ENCODE measurements around the gene DSCAML1. TPM values are rescaled to one million over a fixed set of nuclear protein-coding genes. Genes with fewer than 3 reads are reported as not detected.

DSCAML1 gene
- total and polyA plus RNA-seq, 9 of the 15 experiments (the other 6 are each of a cell fraction or from before 2014, with no cell fraction given) = not detected

DNA sequence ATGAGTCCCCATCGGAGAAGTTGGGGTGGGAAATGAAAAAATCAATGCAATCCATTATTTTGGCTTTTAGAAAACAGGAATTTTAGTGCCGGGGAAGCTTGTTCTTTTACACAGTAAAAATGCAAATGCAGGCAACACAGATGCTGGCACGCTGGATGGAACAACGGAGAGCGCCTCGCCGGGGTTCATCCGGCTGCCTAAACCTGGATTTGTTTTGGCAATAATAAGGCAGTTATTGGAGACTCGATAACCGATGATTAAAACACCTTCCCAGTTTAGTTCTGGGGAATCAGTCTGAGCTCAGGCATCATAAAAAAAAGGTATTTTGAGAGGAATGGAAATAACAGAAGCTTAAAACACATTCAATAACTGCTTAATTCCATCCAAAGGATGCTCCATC is 2.9 kb downstream of the DSCAML1 start:
- Histone ChIP-seq H3K4me2 (ENCODE audit: insufficient read depth, low read length) (no peak overlapping the region), H3K79me2 (ENCODE audit: control insufficient read depth, insufficient read depth, low read length) (no peaks in the 10 kb centered on the region), H4K20me1 (replicated peaks; ENCODE audit: control insufficient read depth, insufficient read depth, low read length) (peaks cover 5% of the 10 kb centered on the region; the same call in 1 of the 2 replicates), H3K4me3 (no peak overlapping the region), H3K4me1 (replicated peaks in 1 of 2; ENCODE audit: control insufficient read depth in 2 of 2, insufficient read depth in 2 of 2, low read length in 2 of 2) (peaks cover 0 to 19% of the 10 kb centered on the region in 2 experiments; a peak in 1 of 5 replicates), H2AFZ (ENCODE audit: low read depth, low read length) (no peak overlapping the region), H3K27me3 (ENCODE audit: control insufficient read depth in 2 of 2, insufficient read depth in 2 of 2, low read length in 2 of 2) (peaks cover 25 to 75% of the 10 kb centered on the region in 2 experiments; a peak in 4 of 5 replicates), H3K9me3 (replicated peaks; ENCODE audit: control insufficient read depth, insufficient read depth, low read depth, low read length) (no peaks in the 10 kb centered on the region), H3K9ac (ENCODE audit: insufficient read depth in 1 of 2, low read depth in 2 of 2, low read length in 2 of 2) (no peak overlapping the region), H3K9me1 (ENCODE audit: control insufficient read depth, insufficient read depth, low read length) (no peaks in the 10 kb centered on the region), H3K36me3 (ENCODE audit: control insufficient read depth, insufficient read depth, low read length) (no peaks in the 10 kb centered on the region), H3K27ac (ENCODE audit: extremely low read depth, low read depth, low read length) (no peak overlapping the region)
- in situ Hi-C loops (cut with MboI) = no loop called here
- POLR2A ChIA-PET = no interaction called here
- intact Hi-C loops (cut with micrococcal nuclease) = no loop called here
- 8% methylated on average over 10 of the region's 10 CpGs for WGBS (ENCODE audit: insufficient coverage, low coverage, missing lambda C conversion rate)
- CTCF ChIA-PET (ENCODE audit: low intra/inter-chr PET ratio) = no interaction called here
- DNase-seq (ENCODE audit: extremely low read depth in 1 of 4, low spot score in 3 of 4) = no peak
- FAIRE-seq = no peak
- no TSS peak for BruUV-seq (replicated peaks)
- no peak for ATAC-seq
- TF ChIP-seq SMARCA5 (IDR thresholded peaks at IDR 0.05) (no peak), MTA2 (IDR thresholded peaks at IDR 0.05; ENCODE audit: low read depth) (no peak), FUS (optimal IDR thresholded peaks at IDR 0.05; ENCODE audit: low read depth, low read length) (no peak), FIP1L1 (IDR thresholded peaks at IDR 0.05; ENCODE audit: low read depth, low read length, poor library complexity, severe bottlenecking) (no peak), U2AF1 (optimal IDR thresholded peaks at IDR 0.05; ENCODE audit: low read depth, low read length) (no peak), EWSR1 (IDR thresholded peaks at IDR 0.05; ENCODE audit: borderline replicate concordance, low read depth, partially characterized antibody) (no peak)
- TF ChIP-seq, protein P1, sequence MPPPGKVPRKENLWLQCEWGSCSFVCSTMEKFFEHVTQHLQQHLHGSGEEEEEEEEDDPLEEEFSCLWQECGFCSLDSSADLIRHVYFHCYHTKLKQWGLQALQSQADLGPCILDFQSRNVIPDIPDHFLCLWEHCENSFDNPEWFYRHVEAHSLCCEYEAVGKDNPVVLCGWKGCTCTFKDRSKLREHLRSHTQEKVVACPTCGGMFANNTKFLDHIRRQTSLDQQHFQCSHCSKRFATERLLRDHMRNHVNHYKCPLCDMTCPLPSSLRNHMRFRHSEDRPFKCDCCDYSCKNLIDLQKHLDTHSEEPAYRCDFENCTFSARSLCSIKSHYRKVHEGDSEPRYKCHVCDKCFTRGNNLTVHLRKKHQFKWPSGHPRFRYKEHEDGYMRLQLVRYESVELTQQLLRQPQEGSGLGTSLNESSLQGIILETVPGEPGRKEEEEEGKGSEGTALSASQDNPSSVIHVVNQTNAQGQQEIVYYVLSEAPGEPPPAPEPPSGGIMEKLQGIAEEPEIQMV (tag; conservative IDR thresholded peaks at IDR 0.05; ENCODE audit: low read depth) = no peak
- TF ChIP-seq, protein P2, sequence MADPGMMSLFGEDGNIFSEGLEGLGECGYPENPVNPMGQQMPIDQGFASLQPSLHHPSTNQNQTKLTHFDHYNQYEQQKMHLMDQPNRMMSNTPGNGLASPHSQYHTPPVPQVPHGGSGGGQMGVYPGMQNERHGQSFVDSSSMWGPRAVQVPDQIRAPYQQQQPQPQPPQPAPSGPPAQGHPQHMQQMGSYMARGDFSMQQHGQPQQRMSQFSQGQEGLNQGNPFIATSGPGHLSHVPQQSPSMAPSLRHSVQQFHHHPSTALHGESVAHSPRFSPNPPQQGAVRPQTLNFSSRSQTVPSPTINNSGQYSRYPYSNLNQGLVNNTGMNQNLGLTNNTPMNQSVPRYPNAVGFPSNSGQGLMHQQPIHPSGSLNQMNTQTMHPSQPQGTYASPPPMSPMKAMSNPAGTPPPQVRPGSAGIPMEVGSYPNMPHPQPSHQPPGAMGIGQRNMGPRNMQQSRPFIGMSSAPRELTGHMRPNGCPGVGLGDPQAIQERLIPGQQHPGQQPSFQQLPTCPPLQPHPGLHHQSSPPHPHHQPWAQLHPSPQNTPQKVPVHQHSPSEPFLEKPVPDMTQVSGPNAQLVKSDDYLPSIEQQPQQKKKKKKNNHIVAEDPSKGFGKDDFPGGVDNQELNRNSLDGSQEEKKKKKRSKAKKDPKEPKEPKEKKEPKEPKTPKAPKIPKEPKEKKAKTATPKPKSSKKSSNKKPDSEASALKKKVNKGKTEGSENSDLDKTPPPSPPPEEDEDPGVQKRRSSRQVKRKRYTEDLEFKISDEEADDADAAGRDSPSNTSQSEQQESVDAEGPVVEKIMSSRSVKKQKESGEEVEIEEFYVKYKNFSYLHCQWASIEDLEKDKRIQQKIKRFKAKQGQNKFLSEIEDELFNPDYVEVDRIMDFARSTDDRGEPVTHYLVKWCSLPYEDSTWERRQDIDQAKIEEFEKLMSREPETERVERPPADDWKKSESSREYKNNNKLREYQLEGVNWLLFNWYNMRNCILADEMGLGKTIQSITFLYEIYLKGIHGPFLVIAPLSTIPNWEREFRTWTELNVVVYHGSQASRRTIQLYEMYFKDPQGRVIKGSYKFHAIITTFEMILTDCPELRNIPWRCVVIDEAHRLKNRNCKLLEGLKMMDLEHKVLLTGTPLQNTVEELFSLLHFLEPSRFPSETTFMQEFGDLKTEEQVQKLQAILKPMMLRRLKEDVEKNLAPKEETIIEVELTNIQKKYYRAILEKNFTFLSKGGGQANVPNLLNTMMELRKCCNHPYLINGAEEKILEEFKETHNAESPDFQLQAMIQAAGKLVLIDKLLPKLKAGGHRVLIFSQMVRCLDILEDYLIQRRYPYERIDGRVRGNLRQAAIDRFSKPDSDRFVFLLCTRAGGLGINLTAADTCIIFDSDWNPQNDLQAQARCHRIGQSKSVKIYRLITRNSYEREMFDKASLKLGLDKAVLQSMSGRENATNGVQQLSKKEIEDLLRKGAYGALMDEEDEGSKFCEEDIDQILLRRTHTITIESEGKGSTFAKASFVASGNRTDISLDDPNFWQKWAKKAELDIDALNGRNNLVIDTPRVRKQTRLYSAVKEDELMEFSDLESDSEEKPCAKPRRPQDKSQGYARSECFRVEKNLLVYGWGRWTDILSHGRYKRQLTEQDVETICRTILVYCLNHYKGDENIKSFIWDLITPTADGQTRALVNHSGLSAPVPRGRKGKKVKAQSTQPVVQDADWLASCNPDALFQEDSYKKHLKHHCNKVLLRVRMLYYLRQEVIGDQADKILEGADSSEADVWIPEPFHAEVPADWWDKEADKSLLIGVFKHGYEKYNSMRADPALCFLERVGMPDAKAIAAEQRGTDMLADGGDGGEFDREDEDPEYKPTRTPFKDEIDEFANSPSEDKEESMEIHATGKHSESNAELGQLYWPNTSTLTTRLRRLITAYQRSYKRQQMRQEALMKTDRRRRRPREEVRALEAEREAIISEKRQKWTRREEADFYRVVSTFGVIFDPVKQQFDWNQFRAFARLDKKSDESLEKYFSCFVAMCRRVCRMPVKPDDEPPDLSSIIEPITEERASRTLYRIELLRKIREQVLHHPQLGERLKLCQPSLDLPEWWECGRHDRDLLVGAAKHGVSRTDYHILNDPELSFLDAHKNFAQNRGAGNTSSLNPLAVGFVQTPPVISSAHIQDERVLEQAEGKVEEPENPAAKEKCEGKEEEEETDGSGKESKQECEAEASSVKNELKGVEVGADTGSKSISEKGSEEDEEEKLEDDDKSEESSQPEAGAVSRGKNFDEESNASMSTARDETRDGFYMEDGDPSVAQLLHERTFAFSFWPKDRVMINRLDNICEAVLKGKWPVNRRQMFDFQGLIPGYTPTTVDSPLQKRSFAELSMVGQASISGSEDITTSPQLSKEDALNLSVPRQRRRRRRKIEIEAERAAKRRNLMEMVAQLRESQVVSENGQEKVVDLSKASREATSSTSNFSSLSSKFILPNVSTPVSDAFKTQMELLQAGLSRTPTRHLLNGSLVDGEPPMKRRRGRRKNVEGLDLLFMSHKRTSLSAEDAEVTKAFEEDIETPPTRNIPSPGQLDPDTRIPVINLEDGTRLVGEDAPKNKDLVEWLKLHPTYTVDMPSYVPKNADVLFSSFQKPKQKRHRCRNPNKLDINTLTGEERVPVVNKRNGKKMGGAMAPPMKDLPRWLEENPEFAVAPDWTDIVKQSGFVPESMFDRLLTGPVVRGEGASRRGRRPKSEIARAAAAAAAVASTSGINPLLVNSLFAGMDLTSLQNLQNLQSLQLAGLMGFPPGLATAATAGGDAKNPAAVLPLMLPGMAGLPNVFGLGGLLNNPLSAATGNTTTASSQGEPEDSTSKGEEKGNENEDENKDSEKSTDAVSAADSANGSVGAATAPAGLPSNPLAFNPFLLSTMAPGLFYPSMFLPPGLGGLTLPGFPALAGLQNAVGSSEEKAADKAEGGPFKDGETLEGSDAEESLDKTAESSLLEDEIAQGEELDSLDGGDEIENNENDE (IDR thresholded peaks at IDR 0.05; ENCODE audit: low read depth, low read length) = no peak

Measured in K562 (cell line).